HCT116 (cell line): Measurements from ENCODE around the gene PTPRS. TPM values are rescaled to one million over a fixed set of nuclear protein-coding genes. Genes with fewer than 3 reads are reported as not detected.

Source experiments
- ATAC-seq: fragments of 200-7000 bp; cut with Tn5 transposase; 2 replicates; pipeline ENCODE4 v1.9.1; 2020; ENCODE audit warnings: mild to moderate bottlenecking, moderate library complexity
- BruUV-seq: library from RNA; stranded (reverse); fragments of 400-500 nt; replicated peaks from 2 replicates; lab custom pipeline; 2021; lab: Mats Ljungman, UMichigan
- CTCF ChIA-PET: fragments of 300-600 bp; sonication (Branson Sonifier 250); formaldehyde crosslinking; loops from one replicate; lab custom pipeline; 2021; ENCODE audit warnings: antibody characterized with exemption; lab: Charles Lee
- POLR2A ChIA-PET: fragments of 300-600, 350-600 bp; sonication (Branson Sonifier 250); formaldehyde crosslinking; loops from one replicate; lab custom pipeline; 2021; ENCODE audit warnings: antibody characterized with exemption; lab: Charles Lee
- RAD21 ChIA-PET, 2 experiments: fragments of 300-600 bp; sonication (Branson Sonifier 250); formaldehyde crosslinking; loops; one replicate each; lab custom pipeline; 2023; ENCODE audit warnings: low total read pairs in 2 of 2; ENCODE audit not compliant: uncharacterized antibody in 2 of 2, unreplicated experiment in 2 of 2, low non-redundant PET in 1 of 2; lab: Charles Lee
- DNase-seq: peaks from one replicate; pipeline ENCODE4 v3.0.0-alpha.2; 2010; ENCODE audit warnings: low read depth, low spot score
- H2AFZ ChIP-seq: fragments of 200-600 bp; shearing (Covaris generic), sonication (generic); 2 replicates; pipeline ENCODE4 v1.6.1; 2017; ENCODE audit warnings: low read depth, mixed run types, mixed read lengths, antibody characterized with exemption, low read length; ENCODE audit not compliant: poor library complexity, severe bottlenecking
- H3K27ac ChIP-seq: 2 replicates; pipeline ENCODE4 v1.5.1; 2012; ENCODE audit warnings: low read depth, low read length
- H3K27me3 ChIP-seq: fragments of 200-600 bp; sonication (generic); 2 replicates; pipeline ENCODE4 v1.6.1; 2016; ENCODE audit warnings: mixed run types, low read length, mixed read lengths; ENCODE audit not compliant: insufficient read depth
- H3K36me3 ChIP-seq, 2 experiments: fragments of 200-500 bp in 1 of 2; fragments of 200-600 bp in 1 of 2; sonication (Bioruptor generic) in 1 of 2; sonication (generic) in 1 of 2; 2 replicates each; pipeline versions ENCODE4 v1.5.1 to v1.6.1; 2014 to 2016; ENCODE audit warnings: low read length in 2 of 2, inconsistent platforms in 1 of 2, mixed read lengths in 1 of 2, mixed run types in 1 of 2; ENCODE audit not compliant: insufficient read depth in 2 of 2, control insufficient read depth in 1 of 2
- H3K4me1 ChIP-seq, 2 experiments: fragments of 200-600 bp in 1 of 2; sonication (generic) in 1 of 2; 2 replicates each; pipeline versions ENCODE4 v1.5.1 to v1.6.1; 2012 to 2017; ENCODE audit warnings: low read length in 2 of 2, inconsistent platforms in 1 of 2, mild to moderate bottlenecking in 1 of 2, mixed read lengths in 1 of 2, mixed run types in 1 of 2, moderate library complexity in 1 of 2; ENCODE audit not compliant: insufficient read depth in 2 of 2, control insufficient read depth in 1 of 2
- H3K4me2 ChIP-seq: fragments of 200-600 bp; sonication (generic); 2 replicates; pipeline ENCODE4 v1.6.1; 2017; ENCODE audit warnings: mixed run types, low read length, mixed read lengths
- H3K4me3 ChIP-seq, 2 experiments: fragments of 200-600 bp in 1 of 2; sonication (generic) in 1 of 2; replicated peaks in 1 of 2; 2 replicates each; pipeline ENCODE4 v1.5.1; 2011 to 2016; ENCODE audit warnings: low read length in 2 of 2, control low read depth in 1 of 2, low read depth in 1 of 2, mild to moderate bottlenecking in 1 of 2, mixed read lengths in 1 of 2, mixed run types in 1 of 2
- H3K79me2 ChIP-seq: fragments of 200-600 bp; sonication (generic); 2 replicates; pipeline ENCODE4 v1.6.1; 2017; ENCODE audit warnings: mild to moderate bottlenecking, mixed run types, low read length, moderate library complexity, mixed read lengths; ENCODE audit not compliant: insufficient read depth
- H3K9ac ChIP-seq: fragments of 200-600 bp; sonication (generic); 2 replicates; pipeline ENCODE4 v1.6.1; 2016; ENCODE audit warnings: low read length, mixed read lengths
- H3K9me2 ChIP-seq: fragments of 200-600 bp; sonication (generic), shearing (Covaris generic); 2 replicates; pipeline ENCODE4 v1.6.1; 2017; ENCODE audit warnings: mixed run types, mild to moderate bottlenecking, moderate library complexity; ENCODE audit not compliant: insufficient read depth
- H3K9me3 ChIP-seq, 2 experiments: fragments of 200-500 bp in 1 of 2; fragments of 200-600 bp in 1 of 2; sonication (Bioruptor generic) in 1 of 2; sonication (generic) in 1 of 2; 2 replicates each; pipeline ENCODE4 v1.6.1; 2014 to 2017; ENCODE audit warnings: low read length in 2 of 2, mixed read lengths in 2 of 2, inconsistent platforms in 1 of 2, low read depth in 1 of 2, mild to moderate bottlenecking in 1 of 2, mixed run types in 1 of 2, moderate library complexity in 1 of 2; ENCODE audit not compliant: control insufficient read depth in 1 of 2, insufficient read depth in 1 of 2
- H4K20me1 ChIP-seq: fragments of 200-600 bp; sonication (generic), shearing (Covaris generic); 2 replicates; pipeline ENCODE4 v1.6.1; 2017; ENCODE audit warnings: mixed run types, mild to moderate bottlenecking, moderate library complexity; ENCODE audit not compliant: insufficient read depth
- CBX3 ChIP-seq: IDR thresholded peaks from 2 replicates; pipeline ENCODE4 v1.6.1; 2012; ENCODE audit warnings: low read depth
- CEBPB ChIP-seq: IDR thresholded peaks from 2 replicates; pipeline ENCODE4 v1.6.1; 2012; ENCODE audit warnings: low read depth
- EGR1 ChIP-seq: IDR thresholded peaks from 2 replicates; pipeline ENCODE4 v1.6.1; 2012; ENCODE audit warnings: low read depth
- ELF1 ChIP-seq: IDR thresholded peaks from 2 replicates; pipeline ENCODE4 v1.6.1; 2012; ENCODE audit warnings: low read depth, borderline replicate concordance
- EZH2 ChIP-seq: fragments of 200-600 bp; sonication (generic); IDR thresholded peaks from 2 replicates; pipeline ENCODE4 v1.6.1; 2017; ENCODE audit warnings: antibody characterized with exemption, mixed run types
- EZH2phosphoT487 ChIP-seq: fragments of 200-600 bp; IDR thresholded peaks from 2 replicates; pipeline ENCODE4 v1.6.1; 2018; ENCODE audit warnings: antibody characterized with exemption, borderline replicate concordance
- FOSL1 ChIP-seq: IDR thresholded peaks from 2 replicates; pipeline ENCODE4 v1.6.1; 2012; ENCODE audit warnings: low read depth
- POLR2A ChIP-seq: IDR thresholded peaks from 2 replicates; pipeline ENCODE4 v1.7.0; 2011; ENCODE audit warnings: borderline replicate concordance; ENCODE audit not compliant: insufficient read depth, insufficient read length; ENCODE audit errors: extremely low read depth
- RAD21 ChIP-seq: IDR thresholded peaks from 2 replicates; pipeline ENCODE4 v1.6.1; 2012; ENCODE audit warnings: low read depth, mild to moderate bottlenecking
- SIN3A ChIP-seq: IDR thresholded peaks from 2 replicates; pipeline ENCODE4 v1.6.1; 2012; ENCODE audit warnings: low read depth
- SP1 ChIP-seq: IDR thresholded peaks from 2 replicates; pipeline ENCODE4 v1.6.1; 2012; ENCODE audit warnings: low read depth
- SRF ChIP-seq: IDR thresholded peaks from 2 replicates; pipeline ENCODE4 v1.6.1; 2012; ENCODE audit warnings: low read depth
- YY1 ChIP-seq: IDR thresholded peaks from 2 replicates; pipeline ENCODE4 v1.6.1; 2011; ENCODE audit warnings: low read length, low read depth, moderate library complexity, mild to moderate bottlenecking; ENCODE audit not compliant: insufficient replicate concordance; ENCODE audit errors: extremely low read depth
- ZFX ChIP-seq: fragments of 450-650 bp; IDR thresholded peaks from 2 replicates; pipeline ENCODE4 v1.6.1; 2017
- ZNF274 ChIP-seq: fragments of 200-500 bp; sonication (Bioruptor generic); IDR thresholded peaks from 2 replicates; pipeline ENCODE4 v1.6.1; 2014; ENCODE audit warnings: mild to moderate bottlenecking, low read depth, low read length, inconsistent platforms
- intact Hi-C: fragments of 100-400 bp; cut with micrococcal nuclease; formaldehyde crosslinking; loops from 2 replicates; pipeline ENCODE4 v1.10.0; 2022
- total RNA-seq: library from RNA; stranded (reverse); gene quantifications from one replicate; pipeline ENCODE4 v1.2.1, GENCODE V29; 2021; ENCODE audit not compliant: unreplicated experiment
- TF ChIP-seq, protein P1 (sequence below): IDR thresholded peaks from 2 replicates; pipeline ENCODE4 v1.6.1; 2012; ENCODE audit warnings: low read depth
- TF ChIP-seq, protein P2 (sequence below): IDR thresholded peaks from 2 replicates; pipeline ENCODE4 v1.6.1; 2012
- TF ChIP-seq, protein P3 (sequence below): IDR thresholded peaks from 2 replicates; pipeline ENCODE4 v1.6.1; 2012
- TF ChIP-seq, protein P4 (sequence below): IDR thresholded peaks from 2 replicates; pipeline ENCODE4 v1.6.1; 2011; ENCODE audit warnings: mild to moderate bottlenecking, low read length, moderate library complexity; ENCODE audit not compliant: insufficient replicate concordance; ENCODE audit errors: extremely low read depth
- TF ChIP-seq, protein P5 (sequence below), 3 experiments: fragments of 200-600 bp in 1 of 3; sonication (generic) in 1 of 3; IDR thresholded peaks in 2 of 3; conservative IDR thresholded peaks in 1 of 3; 2 replicates each; pipeline ENCODE4 v1.5.1; 2012 to 2017; ENCODE audit warnings: low read depth in 2 of 3, low read length in 2 of 3, antibody characterized with exemption in 1 of 3, borderline replicate concordance in 1 of 3, control low read depth in 1 of 3, mild to moderate bottlenecking in 1 of 3, mixed read lengths in 1 of 3, mixed run types in 1 of 3, moderate library complexity in 1 of 3; ENCODE audit not compliant: insufficient read depth in 1 of 3

PTPRS gene
- total RNA-seq, 1 experiment from 2014 or later: 123 TPM

DNA sequence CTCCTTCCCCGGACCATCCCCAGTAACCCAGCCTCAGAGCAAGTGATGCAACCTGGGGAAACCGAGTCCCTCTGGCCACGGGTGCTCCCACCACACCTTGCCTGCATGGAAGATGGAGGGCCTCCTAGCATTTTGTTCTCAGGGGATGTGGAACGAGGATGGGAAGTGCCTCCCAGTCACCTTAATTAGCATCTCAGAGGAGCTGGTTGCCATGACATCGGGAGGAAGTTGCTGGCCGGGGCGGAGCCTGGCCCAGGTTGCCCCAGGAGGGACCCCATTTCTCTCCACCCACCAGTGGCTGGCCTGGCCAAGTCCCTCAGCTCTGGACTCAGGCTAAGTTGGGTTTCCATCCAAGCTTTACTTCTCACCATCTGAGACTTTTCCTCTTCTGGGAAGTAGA, 24.1 kb upstream of the PTPRS start:
- POLR2A ChIA-PET: interaction anchor here (1.1 kb wide), 1 partner anchor 56 kb away, joined by 3 read pairs; no protein-coding TSS in a partner anchor
- peaks cover 0 to 6% of the 10 kb centered on the region in 2 experiments; a peak in 1 of 4 replicates for H3K4me1 ChIP-seq
- no peaks in the 10 kb centered on the region for H3K9me2 ChIP-seq
- H3K79me2 ChIP-seq: no peaks in the 10 kb centered on the region
- no peaks in the 10 kb centered on the region for H4K20me1 ChIP-seq
- H3K9me3 ChIP-seq: no peaks in the 10 kb centered on the region
- H3K36me3 ChIP-seq: no peaks in the 10 kb centered on the region
- H3K9ac ChIP-seq: no peak overlapping the region
- H3K27me3 ChIP-seq: no peaks in the 10 kb centered on the region
- intact Hi-C loops: no loop called here
- DNase-seq (no peak), ATAC-seq (no peak)
- no peak overlapping the region for H2AFZ ChIP-seq
- no peak for TF ChIP-seq YY1
- TF ChIP-seq CEBPB: no peak
- no peak for TF ChIP-seq CBX3
- TF ChIP-seq POLR2A: no peak
- TF ChIP-seq RAD21: no peak
- TF ChIP-seq EGR1: no peak
- TF ChIP-seq ELF1: no peak
- no peak for TF ChIP-seq EZH2
- TF ChIP-seq SIN3A: no peak
- TF ChIP-seq, protein P1, sequence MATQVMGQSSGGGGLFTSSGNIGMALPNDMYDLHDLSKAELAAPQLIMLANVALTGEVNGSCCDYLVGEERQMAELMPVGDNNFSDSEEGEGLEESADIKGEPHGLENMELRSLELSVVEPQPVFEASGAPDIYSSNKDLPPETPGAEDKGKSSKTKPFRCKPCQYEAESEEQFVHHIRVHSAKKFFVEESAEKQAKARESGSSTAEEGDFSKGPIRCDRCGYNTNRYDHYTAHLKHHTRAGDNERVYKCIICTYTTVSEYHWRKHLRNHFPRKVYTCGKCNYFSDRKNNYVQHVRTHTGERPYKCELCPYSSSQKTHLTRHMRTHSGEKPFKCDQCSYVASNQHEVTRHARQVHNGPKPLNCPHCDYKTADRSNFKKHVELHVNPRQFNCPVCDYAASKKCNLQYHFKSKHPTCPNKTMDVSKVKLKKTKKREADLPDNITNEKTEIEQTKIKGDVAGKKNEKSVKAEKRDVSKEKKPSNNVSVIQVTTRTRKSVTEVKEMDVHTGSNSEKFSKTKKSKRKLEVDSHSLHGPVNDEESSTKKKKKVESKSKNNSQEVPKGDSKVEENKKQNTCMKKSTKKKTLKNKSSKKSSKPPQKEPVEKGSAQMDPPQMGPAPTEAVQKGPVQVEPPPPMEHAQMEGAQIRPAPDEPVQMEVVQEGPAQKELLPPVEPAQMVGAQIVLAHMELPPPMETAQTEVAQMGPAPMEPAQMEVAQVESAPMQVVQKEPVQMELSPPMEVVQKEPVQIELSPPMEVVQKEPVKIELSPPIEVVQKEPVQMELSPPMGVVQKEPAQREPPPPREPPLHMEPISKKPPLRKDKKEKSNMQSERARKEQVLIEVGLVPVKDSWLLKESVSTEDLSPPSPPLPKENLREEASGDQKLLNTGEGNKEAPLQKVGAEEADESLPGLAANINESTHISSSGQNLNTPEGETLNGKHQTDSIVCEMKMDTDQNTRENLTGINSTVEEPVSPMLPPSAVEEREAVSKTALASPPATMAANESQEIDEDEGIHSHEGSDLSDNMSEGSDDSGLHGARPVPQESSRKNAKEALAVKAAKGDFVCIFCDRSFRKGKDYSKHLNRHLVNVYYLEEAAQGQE: no peak
- TF ChIP-seq, protein P2, sequence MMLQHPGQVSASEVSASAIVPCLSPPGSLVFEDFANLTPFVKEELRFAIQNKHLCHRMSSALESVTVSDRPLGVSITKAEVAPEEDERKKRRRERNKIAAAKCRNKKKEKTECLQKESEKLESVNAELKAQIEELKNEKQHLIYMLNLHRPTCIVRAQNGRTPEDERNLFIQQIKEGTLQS: no peak
- TF ChIP-seq SP1: no peak
- TF ChIP-seq ZNF274: no peak
- TF ChIP-seq EZH2phosphoT487: no peak
- TF ChIP-seq, protein P3, sequence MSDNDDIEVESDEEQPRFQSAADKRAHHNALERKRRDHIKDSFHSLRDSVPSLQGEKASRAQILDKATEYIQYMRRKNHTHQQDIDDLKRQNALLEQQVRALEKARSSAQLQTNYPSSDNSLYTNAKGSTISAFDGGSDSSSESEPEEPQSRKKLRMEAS: no peak
- TF ChIP-seq FOSL1: no peak
- TF ChIP-seq, protein P4, sequence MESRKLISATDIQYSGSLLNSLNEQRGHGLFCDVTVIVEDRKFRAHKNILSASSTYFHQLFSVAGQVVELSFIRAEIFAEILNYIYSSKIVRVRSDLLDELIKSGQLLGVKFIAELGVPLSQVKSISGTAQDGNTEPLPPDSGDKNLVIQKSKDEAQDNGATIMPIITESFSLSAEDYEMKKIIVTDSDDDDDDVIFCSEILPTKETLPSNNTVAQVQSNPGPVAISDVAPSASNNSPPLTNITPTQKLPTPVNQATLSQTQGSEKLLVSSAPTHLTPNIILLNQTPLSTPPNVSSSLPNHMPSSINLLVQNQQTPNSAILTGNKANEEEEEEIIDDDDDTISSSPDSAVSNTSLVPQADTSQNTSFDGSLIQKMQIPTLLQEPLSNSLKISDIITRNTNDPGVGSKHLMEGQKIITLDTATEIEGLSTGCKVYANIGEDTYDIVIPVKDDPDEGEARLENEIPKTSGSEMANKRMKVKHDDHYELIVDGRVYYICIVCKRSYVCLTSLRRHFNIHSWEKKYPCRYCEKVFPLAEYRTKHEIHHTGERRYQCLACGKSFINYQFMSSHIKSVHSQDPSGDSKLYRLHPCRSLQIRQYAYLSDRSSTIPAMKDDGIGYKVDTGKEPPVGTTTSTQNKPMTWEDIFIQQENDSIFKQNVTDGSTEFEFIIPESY: no peak
- TF ChIP-seq SRF: no peak
- TF ChIP-seq, protein P5, sequence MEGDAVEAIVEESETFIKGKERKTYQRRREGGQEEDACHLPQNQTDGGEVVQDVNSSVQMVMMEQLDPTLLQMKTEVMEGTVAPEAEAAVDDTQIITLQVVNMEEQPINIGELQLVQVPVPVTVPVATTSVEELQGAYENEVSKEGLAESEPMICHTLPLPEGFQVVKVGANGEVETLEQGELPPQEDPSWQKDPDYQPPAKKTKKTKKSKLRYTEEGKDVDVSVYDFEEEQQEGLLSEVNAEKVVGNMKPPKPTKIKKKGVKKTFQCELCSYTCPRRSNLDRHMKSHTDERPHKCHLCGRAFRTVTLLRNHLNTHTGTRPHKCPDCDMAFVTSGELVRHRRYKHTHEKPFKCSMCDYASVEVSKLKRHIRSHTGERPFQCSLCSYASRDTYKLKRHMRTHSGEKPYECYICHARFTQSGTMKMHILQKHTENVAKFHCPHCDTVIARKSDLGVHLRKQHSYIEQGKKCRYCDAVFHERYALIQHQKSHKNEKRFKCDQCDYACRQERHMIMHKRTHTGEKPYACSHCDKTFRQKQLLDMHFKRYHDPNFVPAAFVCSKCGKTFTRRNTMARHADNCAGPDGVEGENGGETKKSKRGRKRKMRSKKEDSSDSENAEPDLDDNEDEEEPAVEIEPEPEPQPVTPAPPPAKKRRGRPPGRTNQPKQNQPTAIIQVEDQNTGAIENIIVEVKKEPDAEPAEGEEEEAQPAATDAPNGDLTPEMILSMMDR (IDR thresholded peaks at IDR 0.05 in 2 of 3, conservative IDR thresholded peaks at IDR 0.05 in 1 of 3; ENCODE audit: borderline replicate concordance in 1 of 3, insufficient read depth in 1 of 3, low read depth in 2 of 3, low read length in 2 of 3): no peak
- TF ChIP-seq ZFX: no peak
- no peak overlapping the region for H3K4me3 ChIP-seq
- no peak overlapping the region for H3K27ac ChIP-seq
- RAD21 ChIA-PET: no interaction called here
- no peak overlapping the region for H3K4me2 ChIP-seq
- no TSS peak for BruUV-seq
- CTCF ChIA-PET: interaction anchor here (1.6 kb wide), 1 partner anchor 13 kb away, joined by 5 read pairs; no protein-coding TSS in a partner anchor
